H9 (cell line): ENCODE data around the gene CTNNA3. TPM values are rescaled to one million over a fixed set of nuclear protein-coding genes. Genes with fewer than 3 reads are reported as not detected.

ENCODE experiments used
- DNase-seq: peaks from one replicate; pipeline ENCODE4 v3.0.0-alpha.2; 2017
- H2AFZ ChIP-seq: one replicate; pipeline ENCODE4 v1.6.1; 2013; ENCODE audit warnings: mild to moderate bottlenecking, low read length, control low read depth, moderate library complexity
- H2AK5ac ChIP-seq: 2 replicates; pipeline ENCODE4 v1.6.1; 2013; ENCODE audit warnings: low read length, control low read depth, mixed read lengths; ENCODE audit not compliant: insufficient read length
- H2BK120ac ChIP-seq: one replicate; pipeline ENCODE4 v1.6.1; 2013; ENCODE audit warnings: low read depth, mild to moderate bottlenecking, low read length, control low read depth, inconsistent platforms; ENCODE audit not compliant: poor library complexity, severe bottlenecking
- H2BK12ac ChIP-seq: 2 replicates; pipeline ENCODE4 v1.6.1; 2013; ENCODE audit warnings: low read length, control low read depth, mixed read lengths, low read depth; ENCODE audit not compliant: insufficient read length
- H2BK15ac ChIP-seq: 2 replicates; pipeline ENCODE4 v1.6.1; 2013; ENCODE audit warnings: low read depth, low read length, control low read depth
- H2BK20ac ChIP-seq: one replicate; pipeline ENCODE4 v1.6.1; 2013; ENCODE audit warnings: low read depth, mild to moderate bottlenecking, low read length, control low read depth, inconsistent platforms; ENCODE audit not compliant: poor library complexity, severe bottlenecking
- H2BK5ac ChIP-seq: 2 replicates; pipeline ENCODE4 v1.6.1; 2013; ENCODE audit warnings: low read length, control low read depth, mixed read lengths; ENCODE audit not compliant: insufficient read length
- H3K14ac ChIP-seq: 2 replicates; pipeline ENCODE4 v1.6.1; 2013; ENCODE audit warnings: low read length, control low read depth; ENCODE audit not compliant: insufficient read depth
- H3K18ac ChIP-seq: 2 replicates; pipeline ENCODE4 v1.6.1; 2013; ENCODE audit warnings: low read depth, mild to moderate bottlenecking, mixed read lengths, low read length, control low read depth; ENCODE audit not compliant: insufficient read length
- H3K23ac ChIP-seq: 2 replicates; pipeline ENCODE4 v1.6.1; 2013; ENCODE audit warnings: low read length, control low read depth, mixed read lengths, low read depth; ENCODE audit not compliant: insufficient read length
- H3K23me2 ChIP-seq: 2 replicates; pipeline ENCODE4 v1.6.1; 2013; ENCODE audit warnings: low read depth, mild to moderate bottlenecking, mixed read lengths, low read length, control low read depth; ENCODE audit not compliant: insufficient read length, poor library complexity, severe bottlenecking
- H3K27ac ChIP-seq: 2 replicates; pipeline ENCODE4 v1.5.1; 2013; ENCODE audit warnings: low read length, control low read depth, mixed read lengths, low read depth; ENCODE audit not compliant: insufficient read length
- H3K27me3 ChIP-seq: 2 replicates; pipeline ENCODE4 v1.6.1; 2013; ENCODE audit warnings: low read length, control low read depth, inconsistent platforms; ENCODE audit not compliant: insufficient read depth
- H3K4ac ChIP-seq: 2 replicates; pipeline ENCODE4 v1.6.1; 2013; ENCODE audit warnings: low read depth, mild to moderate bottlenecking, control low read depth, inconsistent platforms, low read length, moderate library complexity
- H3K4me1 ChIP-seq: 2 replicates; pipeline ENCODE4 v1.6.1; 2013; ENCODE audit warnings: low read length, control low read depth, inconsistent platforms; ENCODE audit not compliant: insufficient read depth
- H3K4me2 ChIP-seq: 2 replicates; pipeline ENCODE4 v1.6.1; 2013; ENCODE audit warnings: low read length, control low read depth, mixed read lengths; ENCODE audit not compliant: insufficient read length, insufficient read depth
- H3K56ac ChIP-seq: 2 replicates; pipeline ENCODE4 v1.6.1; 2013; ENCODE audit warnings: low read depth, mild to moderate bottlenecking, mixed read lengths, low read length, control low read depth; ENCODE audit not compliant: insufficient read length
- H3K79me1 ChIP-seq: 2 replicates; pipeline ENCODE4 v1.6.1; 2013; ENCODE audit warnings: low read depth, mild to moderate bottlenecking, moderate library complexity, low read length, control low read depth, inconsistent platforms; ENCODE audit not compliant: insufficient read depth, poor library complexity, severe bottlenecking
- H3K79me2 ChIP-seq: 2 replicates; pipeline ENCODE4 v1.6.1; 2013; ENCODE audit warnings: low read length, control low read depth, inconsistent platforms; ENCODE audit not compliant: insufficient read depth
- H3K9ac ChIP-seq: 2 replicates; pipeline ENCODE4 v1.6.1; 2013; ENCODE audit warnings: low read length, control low read depth, mixed read lengths; ENCODE audit not compliant: insufficient read length; ENCODE audit errors: extremely low read depth
- H3K9me3 ChIP-seq: one replicate; pipeline ENCODE4 v1.6.1; 2013; ENCODE audit warnings: low read depth, low read length, inconsistent platforms; ENCODE audit not compliant: control insufficient read depth
- H3T11ph ChIP-seq: one replicate; pipeline ENCODE4 v1.6.1; 2013; ENCODE audit warnings: mild to moderate bottlenecking, low read length, control low read depth, inconsistent platforms
- H4K20me1 ChIP-seq: one replicate; pipeline ENCODE4 v1.6.1; 2013; ENCODE audit not compliant: control insufficient read depth, insufficient read length, insufficient read depth
- H4K5ac ChIP-seq: 2 replicates; pipeline ENCODE4 v1.6.1; 2013; ENCODE audit warnings: low read depth, mild to moderate bottlenecking, mixed read lengths, low read length, control low read depth; ENCODE audit not compliant: insufficient read length
- H4K8ac ChIP-seq: replicated peaks from 2 replicates; pipeline ENCODE4 v1.6.1; 2013; ENCODE audit warnings: low read length, control low read depth, mixed read lengths, low read depth; ENCODE audit not compliant: insufficient read length
- H4K91ac ChIP-seq: 2 replicates; pipeline ENCODE4 v1.6.1; 2013; ENCODE audit warnings: low read depth, mild to moderate bottlenecking, moderate library complexity, mixed read lengths, low read length, control low read depth; ENCODE audit not compliant: insufficient read length
- H3K27ac Mint-ChIP-seq, 3 experiments: 2 replicates in 2 of 3; 3 replicates in 1 of 3; pipeline ENCODE4 v1.8.0; 2020 to 2021; ENCODE audit warnings: mixed read lengths in 3 of 3, mild to moderate bottlenecking in 1 of 3, moderate library complexity in 1 of 3
- H3K27me3 Mint-ChIP-seq: 2 replicates; pipeline ENCODE4 v1.8.0; 2021; ENCODE audit warnings: low read depth, mild to moderate bottlenecking, moderate library complexity, mixed read lengths
- H3K36me3 Mint-ChIP-seq, 3 experiments: 2 replicates in 2 of 3; 3 replicates in 1 of 3; pipeline ENCODE4 v1.8.0; 2020 to 2021; ENCODE audit warnings: low read depth in 3 of 3, mixed read lengths in 3 of 3; ENCODE audit not compliant: insufficient read depth in 1 of 3
- H3K4me1 Mint-ChIP-seq, 2 experiments: 2 replicates each; pipeline ENCODE4 v1.8.0; 2020; ENCODE audit warnings: mixed read lengths in 2 of 2
- H3K4me3 Mint-ChIP-seq, 2 experiments: 2 replicates in 1 of 2; 3 replicates in 1 of 2; pipeline ENCODE4 v1.8.0; 2020 to 2021; ENCODE audit warnings: mild to moderate bottlenecking in 2 of 2, mixed read lengths in 2 of 2, moderate library complexity in 1 of 2
- H3K9me3 Mint-ChIP-seq, 2 experiments: 2 replicates in 1 of 2; 3 replicates in 1 of 2; pipeline ENCODE4 v1.8.0; 2020; ENCODE audit warnings: mild to moderate bottlenecking in 2 of 2, mixed read lengths in 2 of 2, moderate library complexity in 1 of 2
- CTCF ChIP-seq: fragments of 200-600 bp; sonication (generic); conservative IDR thresholded peaks from 3 replicates; pipeline ENCODE4 v1.8.0; 2021; ENCODE audit warnings: antibody characterized with exemption, mild to moderate bottlenecking
- WGBS: extraction: QIAGEN DNeasy Blood & Tissue Kit; methylation state at CpG from one replicate; pipeline ENCODE4 v1.1.7; 2013; ENCODE audit warnings: missing lambda C conversion rate, low lambda C conversion rate, mixed read lengths; ENCODE audit not compliant: insufficient read length; ENCODE audit errors: extremely low coverage; 5-methylcytosine and 5-hydroxymethylcytosine counted together
- total RNA-seq: library from RNA; stranded (reverse); gene quantifications from 2 replicates; pipeline ENCODE4 v1.2.1, GENCODE V29; 2021

The CTNNA3 gene
- total RNA-seq, 1 experiment from 2014 or later = 3.3 TPM

GRCh38 chr10:66941491-66941890 is 754.5 kb downstream of the CTNNA3 start:
- Histone ChIP-seq H3K14ac (no peak overlapping the region), H3K18ac (no peak overlapping the region), H3K4me1 (no peaks in the 10 kb centered on the region), H3K79me1 (no peaks in the 10 kb centered on the region), H3K4me2 (no peak overlapping the region), H2BK120ac (no peak overlapping the region), H3K23me2 (no peaks in the 10 kb centered on the region), H3K79me2 (no peaks in the 10 kb centered on the region), H3K27ac (no peak overlapping the region), H3K4ac (no peak overlapping the region), H2AFZ (no peak overlapping the region), H3T11ph (no peak overlapping the region), H4K8ac (no peak overlapping the region), H4K5ac (no peak overlapping the region), H3K27me3 (no peaks in the 10 kb centered on the region), H3K9me3 (no peaks in the 10 kb centered on the region), H2BK20ac (no peak overlapping the region), H4K20me1 (no peaks in the 10 kb centered on the region), H4K91ac (no peak overlapping the region), H2BK15ac (no peak overlapping the region), H2BK12ac (no peak overlapping the region), H3K56ac (no peak overlapping the region), H2AK5ac (no peak overlapping the region), H3K9ac (no peak overlapping the region), H2BK5ac (no peak overlapping the region), H3K23ac (no peak overlapping the region)
- WGBS = no CpG with 5 or more reads among the region's 5 CpGs
- Mint-ChIP-seq H3K4me1 (0 out of 4 replicates have a peak, but pooled peaks cover 0 to 2% of the 10 kb centered on the region in 2 experiments), H3K4me3 (no peak overlapping the region), H3K36me3 (peaks cover 0 to 3% (median 0%) of the 10 kb centered on the region in 3 experiments; a peak in 2 of 7 replicates), H3K27ac (no peak overlapping the region), H3K27me3 (no peaks in the 10 kb centered on the region), H3K9me3 (no peaks in the 10 kb centered on the region)
- DNase-seq = no peak
- TF ChIP-seq CTCF = no peak
